Heart right ventricle (tissue), 16 donors: ENCODE data around the gene E2F7. TPM values are rescaled to one million over a fixed set of nuclear protein-coding genes. Genes with fewer than 3 reads are reported as not detected.

ENCODE experiments used
- ATAC-seq, 8 donors: fragments of 200-7000 bp; cut with Tn5 transposase; one replicate each; pipeline ENCODE4 v1.9.1; 2020; ENCODE audit warnings: mild to moderate bottlenecking in 8 of 8, moderate library complexity in 8 of 8, moderate number of reproducible peaks in 1 of 8
- DNase-seq, 2 donors: peaks; one replicate each; pipeline ENCODE4 v3.0.0-alpha.2; 2020
- H3K27ac ChIP-seq, 10 donors: fragments of 200-600 bp; sonication (generic) in 2 of 10; one replicate each; pipeline versions ENCODE4 v1.5.0 to v1.8.0; 2020 to 2022; ENCODE audit warnings: mild to moderate bottlenecking in 3 of 10
- H3K27me3 ChIP-seq, 7 donors: fragments of 200-600 bp; one replicate each; pipeline ENCODE4 v1.8.0; 2021 to 2022; ENCODE audit warnings: mild to moderate bottlenecking in 2 of 7
- H3K36me3 ChIP-seq, 9 donors: fragments of 200-600 bp; sonication (generic) in 1 of 9; one replicate each; pipeline versions ENCODE4 v1.5.0 to v1.8.0; 2020 to 2022; ENCODE audit warnings: mild to moderate bottlenecking in 2 of 9
- H3K4me1 ChIP-seq, 9 donors: fragments of 200-600 bp; sonication (generic) in 1 of 9; one replicate each; pipeline versions ENCODE4 v1.5.0 to v1.8.0; 2020 to 2022; ENCODE audit warnings: mild to moderate bottlenecking in 4 of 9
- H3K4me3 ChIP-seq, 10 donors: fragments of 200-600 bp; sonication (generic) in 2 of 10; one replicate each; pipeline versions ENCODE4 v1.5.0 to v1.8.0; 2020 to 2022; ENCODE audit warnings: mild to moderate bottlenecking in 7 of 10, moderate library complexity in 2 of 10
- H3K9me3 ChIP-seq, 11 donors: fragments of 200-600 bp in 10 of 11; sonication (generic) in 2 of 11; one replicate each; pipeline versions ENCODE4 v1.5.0 to v1.8.0; 2013 to 2022; ENCODE audit warnings: mild to moderate bottlenecking in 2 of 11, control low read depth in 1 of 11, moderate library complexity in 1 of 11
- CTCF ChIP-seq, 9 donors: fragments of 200-600 bp; sonication (generic) in 2 of 9; IDR thresholded peaks; one replicate each; pipeline versions ENCODE4 v1.5.0 to v1.8.0; 2021 to 2022; ENCODE audit warnings: antibody characterized with exemption in 9 of 9, mild to moderate bottlenecking in 5 of 9, moderate library complexity in 1 of 9
- WGBS, 2 donors: extraction: QIAGEN DNeasy Blood & Tissue Kit; methylation state at CpG; one replicate each; pipeline ENCODE4 v1.1.7; 2013; ENCODE audit warnings: inconsistent platforms in 1 of 2; 5-methylcytosine and 5-hydroxymethylcytosine counted together
- intact Hi-C, 10 donors: fragments of 100-400 bp; cut with DNase I; formaldehyde crosslinking; loops; one replicate each; pipeline versions ENCODE4 v1.11.1 to v1.14.2; 2022
- polyA plus RNA-seq, 2 donors: library from polyadenylated mRNA; stranded (reverse); fragments of 200-250 nt; gene quantifications; one replicate each; pipeline ENCODE4 v1.2.3, GENCODE V29; 2013
- total RNA-seq, 10 donors: library from RNA; stranded (reverse); fragmentation: NEBNext Ultra II Directional in 3 of 10; extraction: Animal tissue kit (Norgen Biotek cat#: 25700) in 3 of 10; gene quantifications; one replicate each; pipeline versions ENCODE4 v1.2.1 to v1.2.4, GENCODE V29; 2021 to 2023
- donor health status: Arrhythmogenic right ventricular cardiomyopathy.
- donor health status: ischemic (EF 13 %, LVEDD 7.1; RV severe dilation, severe dysfunction).
- donor health status: healthy with polysubstance abuse.
- donor health status: DM: no; HTN: yes; CAD: no.
- donor health status: DM: no; HTN: no; CAD: no.
- donor health status: ischemic (EF 25% LVEDD 6.9; RV normal size, moderate dysfunction).
- donor health status: ischemic (EF 25% LVEDD 5.7; RV mildly dilated, moderate dysfunction).
- donor health status: healthy.
- donor health status: DM: yes; HTN: yes; CAD: no.
- donor health status: Ischemic cardiomyopathy.
- donor health status: ischemic (EF 35%, LVEDD 5.7; RV mildly dilated, moderate dysfunction).
- donor health status: nonischemic (EF 11% LVEDD 7.7; RV severe dilation, severe dysfunction).
- donor health status: DM: yes; HTN: yes; CAD: no.
- donor health status: PGD.
- donor health status: ischemic (EF 29% LVEDD 5.4; RV normal size, mild dysfunction).
- donor health status: nonischemic (EF 23%, LVEDD 6.1; RV moderate dilation, normal function).

E2F7 gene
- total and polyA plus RNA-seq, 12 donors: 0.04 to 1.5 (median 0.28) TPM; not detected in 1

- WGBS, 2 donors: 75 to 79% methylated on average over 3 of the region's 3 CpGs
- no peak for TF ChIP-seq CTCF (IDR thresholded peaks at IDR 0.05)
- intact Hi-C loops: loop anchor here in 2 of 10 donors (10.0 kb wide), 1 partner anchor 264 kb away; no protein-coding TSS in a partner anchor
Measured at GRCh38 chr12:77060136-77060882, 5.1 kb downstream of the E2F7 start.

GRCh38 chr12:77058740-77059139 is 6.6 kb downstream of the E2F7 start:
- 69 to 75% methylated on average over 5 of the region's 5 CpGs for WGBS, 2 donors

More at GRCh38 chr12:77060136-77060882, 5.1 kb downstream of the E2F7 start:
- Histone ChIP-seq H3K27ac (no peak overlapping the region), H3K9me3 (no peaks in the 10 kb centered on the region), H3K4me1 (peaks cover 0 to 40% (median 14%) of the 10 kb centered on the region in 9 donors), H3K4me3 (no peak overlapping the region), H3K27me3 (peaks cover 0 to 27% (median 7%) of the 10 kb centered on the region in 7 donors), H3K36me3 (no peaks in the 10 kb centered on the region)
- DNase-seq (no peak), ATAC-seq (no peak)

GRCh38 chr12:77054851-77055250 is 10.5 kb downstream of the E2F7 start:
- no peak for TF ChIP-seq CTCF (IDR thresholded peaks at IDR 0.05)
- Histone ChIP-seq H3K9me3 (no peaks in the 10 kb centered on the region), H3K4me1 (no peaks in the 10 kb centered on the region), H3K27ac (no peak overlapping the region), H3K27me3 (no peaks in the 10 kb centered on the region), H3K4me3 (no peak overlapping the region), H3K36me3 (peaks cover 0 to 5% (median 0%) of the 10 kb centered on the region in 9 donors)
- DNase-seq (no peak), ATAC-seq (no peak)
- WGBS, 2 donors: 95 to 96% methylated on average over 4 of the region's 4 CpGs
- intact Hi-C loops: loop anchor here in 3 of 10 donors (5.0 to 10.0 kb wide), 2 partner anchors 630 to 632 kb away; no protein-coding TSS in a partner anchor

More at GRCh38 chr12:77058740-77059139, 6.6 kb downstream of the E2F7 start:
- peaks cover 0 to 25% (median 4%) of the 10 kb centered on the region in 7 donors for H3K27me3 ChIP-seq
- ATAC-seq: no peak
- H3K4me1 ChIP-seq: peaks cover 0 to 26% (median 8%) of the 10 kb centered on the region in 9 donors
- H3K36me3 ChIP-seq: peaks cover 0 to 5% (median 0%) of the 10 kb centered on the region in 9 donors
- H3K9me3 ChIP-seq: no peaks in the 10 kb centered on the region
- H3K4me3 ChIP-seq: no peak overlapping the region
- TF ChIP-seq CTCF (IDR thresholded peaks at IDR 0.05): no peak
- intact Hi-C loops: loop anchor here in 1 of 10 donors (10.0 kb wide), 1 partner anchor 626 kb away; no protein-coding TSS in a partner anchor
- H3K27ac ChIP-seq: no peak overlapping the region
- no peak for DNase-seq

- TF ChIP-seq CTCF (IDR thresholded peaks at IDR 0.05): no peak
- Histone ChIP-seq H3K4me3 (no peak overlapping the region), H3K27me3 (no peaks in the 10 kb centered on the region), H3K9me3 (no peaks in the 10 kb centered on the region), H3K4me1 (no peaks in the 10 kb centered on the region), H3K36me3 (peaks cover 0 to 10% (median 0%) of the 10 kb centered on the region in 9 donors), H3K27ac (no peak overlapping the region)
- 44 to 90% methylated on average over 1 of the region's 1 CpG for WGBS, 2 donors
- ATAC-seq (no peak), DNase-seq (no peak)
- intact Hi-C loops: loop anchor here in 3 of 10 donors (5.0 to 10.0 kb wide), 2 partner anchors 632 to 634 kb away; no protein-coding TSS in a partner anchor
Measured at GRCh38 chr12:77053259-77053658, 12.1 kb downstream of the E2F7 start.
